Measurements from ENCODE around the gene PWWP2B.

PWWP2B gene

DNA sequence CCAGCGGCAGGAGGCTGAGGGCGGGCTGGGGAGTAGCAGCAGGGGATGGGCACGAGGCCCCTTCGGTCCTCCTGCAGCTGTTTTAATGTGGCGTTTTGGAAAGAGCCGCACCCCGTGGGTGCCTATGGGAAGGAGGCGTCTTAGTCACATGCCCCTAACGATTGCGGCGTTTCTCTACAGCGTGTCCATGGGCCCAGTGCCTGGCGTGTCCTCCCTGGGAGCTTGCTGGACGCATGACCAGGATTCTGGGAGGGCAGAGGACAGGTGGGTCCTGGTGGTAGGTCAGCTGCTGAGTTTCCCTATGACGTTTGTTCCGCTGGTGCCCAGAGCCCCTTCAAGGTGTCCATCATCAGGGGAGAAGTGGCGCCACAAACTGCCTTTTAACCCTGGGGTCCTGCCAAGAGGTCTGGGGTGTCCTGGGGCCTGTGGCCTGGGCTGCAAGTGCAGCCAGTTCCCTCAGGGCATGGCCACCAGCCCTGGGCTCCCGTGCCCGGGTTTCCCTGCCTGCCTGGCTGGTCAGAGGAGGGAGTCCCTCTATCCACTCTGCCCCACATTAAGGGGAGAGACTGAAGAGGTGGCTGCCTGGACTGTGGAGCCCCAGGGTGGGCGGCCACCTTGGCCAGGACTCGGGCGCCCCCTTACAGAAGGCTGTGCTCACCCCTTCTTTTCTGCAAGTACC lies 48.7 kb downstream of the PWWP2B start:
- DNase-seq (ENCODE audit: extremely low spot score): no peak
- ChIA-PET CTCF (interaction anchor here (0.6 kb wide), 1 partner anchor 20 kb away, joined by 3 read pairs; no protein-coding TSS in a partner anchor), POLR2A (interaction anchor here (0.8 to 2.3 kb wide), 2 partner anchors 11 to 49 kb away, joined by 3 to 5 read pairs; partner anchors contain the start of gene PWWP2B)
- no peak for TF ChIP-seq FOXA1 (IDR thresholded peaks at IDR 0.05)
- TF ChIP-seq L3MBTL2 (conservative IDR thresholded peaks at IDR 0.05): no peak
- no peak for TF ChIP-seq ARNT (IDR thresholded peaks at IDR 0.05)
- TF ChIP-seq ZNF384 (IDR thresholded peaks at IDR 0.05): no peak
- TF ChIP-seq NFRKB (IDR thresholded peaks at IDR 0.05): no peak
- TF ChIP-seq HDGF (IDR thresholded peaks at IDR 0.05; ENCODE audit: borderline replicate concordance): no peak
- no peak for TF ChIP-seq SP1 (IDR thresholded peaks at IDR 0.05)
- no peak for TF ChIP-seq FOXK2 (IDR thresholded peaks at IDR 0.05)
- TF ChIP-seq LEF1 (IDR thresholded peaks at IDR 0.05; ENCODE audit: borderline replicate concordance): no peak
- no peak for TF ChIP-seq SUZ12 (IDR thresholded peaks at IDR 0.05)
- no peak for TF ChIP-seq TARDBP (IDR thresholded peaks at IDR 0.05)
- no peak for TF ChIP-seq CTBP1 (IDR thresholded peaks at IDR 0.05; ENCODE audit: borderline replicate concordance)
- TF ChIP-seq FOXM1 (IDR thresholded peaks at IDR 0.05; ENCODE audit: borderline replicate concordance): no peak
- TF ChIP-seq ELF4 (IDR thresholded peaks at IDR 0.05): no peak
- TF ChIP-seq, protein P1, sequence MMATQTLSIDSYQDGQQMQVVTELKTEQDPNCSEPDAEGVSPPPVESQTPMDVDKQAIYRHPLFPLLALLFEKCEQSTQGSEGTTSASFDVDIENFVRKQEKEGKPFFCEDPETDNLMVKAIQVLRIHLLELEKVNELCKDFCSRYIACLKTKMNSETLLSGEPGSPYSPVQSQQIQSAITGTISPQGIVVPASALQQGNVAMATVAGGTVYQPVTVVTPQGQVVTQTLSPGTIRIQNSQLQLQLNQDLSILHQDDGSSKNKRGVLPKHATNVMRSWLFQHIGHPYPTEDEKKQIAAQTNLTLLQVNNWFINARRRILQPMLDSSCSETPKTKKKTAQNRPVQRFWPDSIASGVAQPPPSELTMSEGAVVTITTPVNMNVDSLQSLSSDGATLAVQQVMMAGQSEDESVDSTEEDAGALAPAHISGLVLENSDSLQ (IDR thresholded peaks at IDR 0.05): no peak
- no peak for TF ChIP-seq BHLHE40 (IDR thresholded peaks at IDR 0.05; ENCODE audit: borderline replicate concordance)

DNA sequence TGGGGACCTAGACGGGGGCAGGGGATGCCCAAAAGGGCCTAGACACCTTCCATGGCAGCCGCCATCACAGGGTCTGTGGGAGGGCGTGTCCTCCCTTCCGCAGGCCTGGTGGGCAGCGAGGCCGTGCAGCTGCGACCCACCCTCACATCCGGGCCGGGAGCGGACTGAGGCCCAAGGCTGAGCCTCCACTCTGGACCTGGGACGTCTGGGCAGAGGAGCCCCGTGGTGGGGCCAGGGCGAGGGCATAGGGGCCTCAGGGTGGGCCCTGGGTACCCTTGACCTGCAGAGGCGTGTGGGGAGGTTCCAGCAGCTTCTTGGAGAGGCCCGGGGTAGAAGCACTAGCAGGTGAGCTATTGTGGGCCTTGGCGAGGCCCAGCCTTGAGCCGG lies 49.2 kb downstream of the PWWP2B start:
- DNase-seq (ENCODE audit: extremely low spot score): no peak
- ChIA-PET POLR2A (interaction anchor here (2.3 kb wide), 1 partner anchor 12 kb away, joined by 5 read pairs; no protein-coding TSS in a partner anchor), CTCF (interaction anchor here (0.6 to 0.9 kb wide), 2 partner anchors 20 to 36 kb away, joined by 3 read pairs; no protein-coding TSS in a partner anchor)
- no peak for TF ChIP-seq SUZ12 (IDR thresholded peaks at IDR 0.05)
- TF ChIP-seq LEF1 (IDR thresholded peaks at IDR 0.05; ENCODE audit: borderline replicate concordance): no peak
- no peak for TF ChIP-seq TARDBP (IDR thresholded peaks at IDR 0.05)
- TF ChIP-seq NFRKB (IDR thresholded peaks at IDR 0.05): no peak
- TF ChIP-seq HDGF (IDR thresholded peaks at IDR 0.05; ENCODE audit: borderline replicate concordance): no peak
- no peak for TF ChIP-seq ARNT (IDR thresholded peaks at IDR 0.05)
- TF ChIP-seq BHLHE40 (IDR thresholded peaks at IDR 0.05; ENCODE audit: borderline replicate concordance): no peak
- TF ChIP-seq, protein P1 (IDR thresholded peaks at IDR 0.05): no peak
- TF ChIP-seq ELF4 (IDR thresholded peaks at IDR 0.05): no peak
- no peak for TF ChIP-seq CTBP1 (IDR thresholded peaks at IDR 0.05; ENCODE audit: borderline replicate concordance)
- TF ChIP-seq ZNF384 (IDR thresholded peaks at IDR 0.05): no peak
- TF ChIP-seq FOXM1 (IDR thresholded peaks at IDR 0.05; ENCODE audit: borderline replicate concordance): no peak
- TF ChIP-seq FOXA1 (IDR thresholded peaks at IDR 0.05): no peak
- TF ChIP-seq L3MBTL2 (conservative IDR thresholded peaks at IDR 0.05): no peak
- TF ChIP-seq FOXK2 (IDR thresholded peaks at IDR 0.05): no peak
- no peak for TF ChIP-seq SP1 (IDR thresholded peaks at IDR 0.05)

GRCh38 chr10:132446661-132447445 lies 49.9 kb downstream of the PWWP2B start:
- no peak for TF ChIP-seq NFRKB (IDR thresholded peaks at IDR 0.05)
- TF ChIP-seq SP1 (IDR thresholded peaks at IDR 0.05): no peak
- TF ChIP-seq ZNF384 (IDR thresholded peaks at IDR 0.05): no peak
- TF ChIP-seq SUZ12 (IDR thresholded peaks at IDR 0.05): no peak
- no peak for TF ChIP-seq BHLHE40 (IDR thresholded peaks at IDR 0.05; ENCODE audit: borderline replicate concordance)
- no peak for TF ChIP-seq ELF4 (IDR thresholded peaks at IDR 0.05)
- TF ChIP-seq L3MBTL2 (conservative IDR thresholded peaks at IDR 0.05): no peak
- no peak for TF ChIP-seq LEF1 (IDR thresholded peaks at IDR 0.05; ENCODE audit: borderline replicate concordance)
- TF ChIP-seq, protein P1 (IDR thresholded peaks at IDR 0.05): no peak
- TF ChIP-seq TARDBP (IDR thresholded peaks at IDR 0.05): no peak
- no peak for TF ChIP-seq FOXA1 (IDR thresholded peaks at IDR 0.05)
- TF ChIP-seq HDGF (IDR thresholded peaks at IDR 0.05; ENCODE audit: borderline replicate concordance): no peak
- TF ChIP-seq FOXK2 (IDR thresholded peaks at IDR 0.05): no peak
- TF ChIP-seq ARNT (IDR thresholded peaks at IDR 0.05): no peak
- no peak for TF ChIP-seq FOXM1 (IDR thresholded peaks at IDR 0.05; ENCODE audit: borderline replicate concordance)
- TF ChIP-seq CTBP1 (IDR thresholded peaks at IDR 0.05; ENCODE audit: borderline replicate concordance): no peak
- ChIA-PET CTCF (interaction anchor here (0.9 kb wide), 1 partner anchor 37 kb away, joined by 3 read pairs; no protein-coding TSS in a partner anchor), POLR2A (interaction anchor here (2.3 kb wide), 1 partner anchor 12 kb away, joined by 5 read pairs; no protein-coding TSS in a partner anchor)
- no peak for DNase-seq (ENCODE audit: extremely low spot score)

- ChIA-PET POLR2A (no interaction called here), CTCF (no interaction called here)
- no peak for DNase-seq (ENCODE audit: extremely low spot score)
- no peak for TF ChIP-seq ELF4 (IDR thresholded peaks at IDR 0.05)
- TF ChIP-seq ZNF384 (IDR thresholded peaks at IDR 0.05): no peak
- TF ChIP-seq FOXM1 (IDR thresholded peaks at IDR 0.05; ENCODE audit: borderline replicate concordance): no peak
- TF ChIP-seq CTBP1 (IDR thresholded peaks at IDR 0.05; ENCODE audit: borderline replicate concordance): no peak
- TF ChIP-seq, protein P1 (IDR thresholded peaks at IDR 0.05): no peak
- no peak for TF ChIP-seq HDGF (IDR thresholded peaks at IDR 0.05; ENCODE audit: borderline replicate concordance)
- no peak for TF ChIP-seq SP1 (IDR thresholded peaks at IDR 0.05)
- TF ChIP-seq FOXA1 (IDR thresholded peaks at IDR 0.05): no peak
- TF ChIP-seq LEF1 (IDR thresholded peaks at IDR 0.05; ENCODE audit: borderline replicate concordance): no peak
- TF ChIP-seq FOXK2 (IDR thresholded peaks at IDR 0.05): no peak
- no peak for TF ChIP-seq NFRKB (IDR thresholded peaks at IDR 0.05)
- TF ChIP-seq SUZ12 (IDR thresholded peaks at IDR 0.05): no peak
- no peak for TF ChIP-seq L3MBTL2 (conservative IDR thresholded peaks at IDR 0.05)
- no peak for TF ChIP-seq ARNT (IDR thresholded peaks at IDR 0.05)
- no peak for TF ChIP-seq BHLHE40 (IDR thresholded peaks at IDR 0.05; ENCODE audit: borderline replicate concordance)
- no peak for TF ChIP-seq TARDBP (IDR thresholded peaks at IDR 0.05)
Measured at GRCh38 chr10:132447446-132448247, 50.6 kb downstream of the PWWP2B start.

Measured in HEK293T (cell line).